IMR-90 (cell line): ENCODE results near the gene PDZD11. TPM values are rescaled to one million over a fixed set of nuclear protein-coding genes. Genes with fewer than 3 reads are reported as not detected.

Source experiments
- ATAC-seq: fragments of 200-7000 bp; cut with Tn5 transposase; 2 replicates; pipeline ENCODE4 v1.9.1; 2020; ENCODE audit warnings: low read depth, mild to moderate bottlenecking, moderate library complexity
- BruUV-seq: library from RNA; stranded (reverse); fragments of 400-500 nt; replicated peaks from 2 replicates; lab custom pipeline; 2021; lab: Mats Ljungman, UMichigan
- CTCF ChIA-PET: fragments of 300-600 bp; formaldehyde crosslinking; extraction: SDS; loops from one replicate; lab custom pipeline; 2021; ENCODE audit warnings: antibody characterized with exemption; lab: Yijun Ruan, JAX
- POLR2A ChIA-PET: fragments of 300-600 bp; sonication (Branson Sonifier 250); formaldehyde crosslinking; loops from one replicate; lab custom pipeline; 2022; ENCODE audit warnings: antibody characterized with exemption; ENCODE audit not compliant: unreplicated experiment; lab: Charles Lee
- DNase-seq: peaks from one replicate; pipeline ENCODE4 v3.0.0; 2013
- H2AFZ ChIP-seq: replicated peaks from 2 replicates; pipeline ENCODE3; 2013; ENCODE audit warnings: low read length, mild to moderate bottlenecking; ENCODE audit not compliant: poor library complexity
- H2AK5ac ChIP-seq: 2 replicates; pipeline ENCODE4 v1.6.1; 2013; ENCODE audit warnings: low read depth, low read length, inconsistent platforms
- H2AK9ac ChIP-seq: replicated peaks from 2 replicates; pipeline ENCODE3; 2013; ENCODE audit warnings: mild to moderate bottlenecking, low read depth, low read length, moderate library complexity; ENCODE audit not compliant: poor library complexity
- H2BK120ac ChIP-seq: 2 replicates; pipeline ENCODE4 v1.6.1; 2013; ENCODE audit warnings: low read depth, low read length, inconsistent platforms
- H2BK15ac ChIP-seq: 3 replicates; pipeline ENCODE4 v1.6.1; 2013; ENCODE audit warnings: low read depth, low read length, inconsistent platforms
- H2BK20ac ChIP-seq: 2 replicates; pipeline ENCODE4 v1.6.1; 2013; ENCODE audit warnings: low read depth, mild to moderate bottlenecking, inconsistent platforms, low read length, moderate library complexity
- H2BK5ac ChIP-seq: 2 replicates; pipeline ENCODE4 v1.6.1; 2013; ENCODE audit warnings: mild to moderate bottlenecking, low read depth, low read length, inconsistent platforms; ENCODE audit not compliant: poor library complexity, severe bottlenecking
- H3K14ac ChIP-seq: replicated peaks from 2 replicates; pipeline ENCODE4 v1.6.1; 2013; ENCODE audit warnings: low read depth, low read length, inconsistent platforms
- H3K18ac ChIP-seq: 2 replicates; pipeline ENCODE4 v1.6.1; 2013; ENCODE audit warnings: low read depth, low read length, control low read depth
- H3K23ac ChIP-seq: 2 replicates; pipeline ENCODE4 v1.6.1; 2013; ENCODE audit warnings: low read depth, low read length, inconsistent platforms
- H3K27ac ChIP-seq: 2 replicates; pipeline ENCODE4 v1.5.1; 2013; ENCODE audit warnings: mild to moderate bottlenecking, control low read depth, low read length; ENCODE audit not compliant: insufficient read depth
- H3K27me3 ChIP-seq: 2 replicates; pipeline ENCODE4 v1.6.1; 2013; ENCODE audit warnings: low read length; ENCODE audit not compliant: control insufficient read depth, insufficient read depth
- H3K36me3 ChIP-seq: 2 replicates; pipeline ENCODE4 v1.6.1; 2013; ENCODE audit warnings: low read length, mixed read lengths; ENCODE audit not compliant: control insufficient read depth, insufficient read depth
- H3K4ac ChIP-seq: 2 replicates; pipeline ENCODE4 v1.6.1; 2013; ENCODE audit warnings: low read depth, low read length, inconsistent platforms
- H3K4me1 ChIP-seq: 2 replicates; pipeline ENCODE4 v1.6.1; 2013; ENCODE audit warnings: low read length, mixed read lengths; ENCODE audit not compliant: control insufficient read depth, insufficient read depth
- H3K4me2 ChIP-seq: 2 replicates; pipeline ENCODE4 v1.6.1; 2013; ENCODE audit warnings: low read depth, mild to moderate bottlenecking, control low read depth, low read length, moderate library complexity
- H3K4me3 ChIP-seq: 2 replicates; pipeline ENCODE4 v1.5.1; 2013; ENCODE audit warnings: low read depth, mild to moderate bottlenecking, control low read depth, low read length, moderate library complexity; ENCODE audit not compliant: insufficient read depth
- H3K56ac ChIP-seq: 2 replicates; pipeline ENCODE4 v1.6.1; 2013; ENCODE audit warnings: low read length, inconsistent platforms; ENCODE audit not compliant: insufficient read depth; ENCODE audit errors: extremely low read depth
- H3K79me1 ChIP-seq, 2 experiments: 2 replicates each; pipeline ENCODE4 v1.6.1; 2013; ENCODE audit warnings: low read length in 2 of 2, inconsistent platforms in 1 of 2, low read depth in 1 of 2
- H3K9ac ChIP-seq: 2 replicates; pipeline ENCODE4 v1.6.1; 2013; ENCODE audit warnings: low read depth, low read length, control low read depth
- H3K9me1 ChIP-seq: 2 replicates; pipeline ENCODE4 v1.6.1; 2013; ENCODE audit warnings: low read length, inconsistent platforms; ENCODE audit not compliant: insufficient read depth
- H3K9me3 ChIP-seq: 2 replicates; pipeline ENCODE4 v1.6.1; 2013; ENCODE audit warnings: low read length; ENCODE audit not compliant: control insufficient read depth, insufficient read depth
- H4K20me1 ChIP-seq: 2 replicates; pipeline ENCODE4 v1.6.1; 2013; ENCODE audit warnings: low read length, inconsistent platforms; ENCODE audit not compliant: insufficient read depth
- H4K5ac ChIP-seq: 2 replicates; pipeline ENCODE4 v1.6.1; 2013; ENCODE audit warnings: mild to moderate bottlenecking, low read depth, low read length, control low read depth
- H4K8ac ChIP-seq, 2 experiments: 2 replicates each; pipeline ENCODE4 v1.6.1; 2013; ENCODE audit warnings: low read depth in 2 of 2, low read length in 2 of 2, control low read depth in 1 of 2, inconsistent platforms in 1 of 2
- H4K91ac ChIP-seq: 2 replicates; pipeline ENCODE4 v1.6.1; 2013; ENCODE audit warnings: low read depth, low read length, inconsistent platforms; ENCODE audit not compliant: insufficient read depth
- CEBPB ChIP-seq: IDR thresholded peaks from 2 replicates; pipeline ENCODE4 v1.6.1; 2012; ENCODE audit warnings: low read depth, low read length, improper control_type of control experiment
- CHD1 ChIP-seq: IDR thresholded peaks from 2 replicates; pipeline ENCODE4 v1.6.1; 2012; ENCODE audit warnings: low read depth, low read length, improper control_type of control experiment
- MXI1 ChIP-seq: IDR thresholded peaks from 2 replicates; pipeline ENCODE4 v1.6.1; 2012; ENCODE audit warnings: low read depth, mild to moderate bottlenecking, low read length, moderate library complexity, borderline replicate concordance
- NFE2L2 ChIP-seq: fragments of 150-350 bp; IDR thresholded peaks from 2 replicates; pipeline ENCODE4 v1.6.1; 2016; ENCODE audit warnings: low read depth, mild to moderate bottlenecking, low read length
- POLR2A ChIP-seq: IDR thresholded peaks from 2 replicates; pipeline ENCODE4 v1.6.1; 2012; ENCODE audit warnings: mild to moderate bottlenecking, low read depth, low read length
- RAD21 ChIP-seq: IDR thresholded peaks from 2 replicates; pipeline ENCODE4 v1.6.1; 2012; ENCODE audit warnings: low read length, improper control_type of control experiment
- SMC3 ChIP-seq: fragments of 150-350 bp; IDR thresholded peaks from 2 replicates; pipeline ENCODE4 v1.6.1; 2016; ENCODE audit warnings: low read depth, mild to moderate bottlenecking, antibody characterized with exemption, low read length, moderate library complexity
- WGBS, 2 experiments: methylation state at CpG; one replicate each; pipeline versions ENCODE4 v1.1.5 to v1.1.7; 2013; ENCODE audit warnings: missing lambda C conversion rate in 2 of 2; ENCODE audit not compliant: insufficient read length in 1 of 2; ENCODE audit errors: extremely low coverage in 2 of 2; 5-methylcytosine and 5-hydroxymethylcytosine counted together
- dilution Hi-C: fragments of 300-500 bp; cut with HindIII; formaldehyde crosslinking; loops from one replicate; pipeline ENCODE4 v1.14.3; 2018; ENCODE audit warnings: low sequenced_read_pairs; ENCODE audit not compliant: unreplicated experiment
- in situ Hi-C: fragments of 300-500 bp; cut with MboI; formaldehyde crosslinking; loops from 3 replicates; pipeline ENCODE4 v1.14.3; 2019; ENCODE audit warnings: low sequenced_read_pairs, inconsistent platforms, mixed read lengths
- intact Hi-C: fragments of 100-400 bp; cut with micrococcal nuclease; formaldehyde crosslinking; loops from 2 replicates; pipeline ENCODE4 v1.10.0; 2022
- polyA plus RNA-seq, 3 experiments: library from polyadenylated mRNA; depleted of rRNA; stranded (reverse); fragments of >200 nt; gene quantifications; 2 replicates each; pipeline ENCODE4 v1.2.3, GENCODE V29; 2012; ENCODE audit warnings: low replicate concordance in 1 of 3
- total RNA-seq: library from RNA; depleted of rRNA; stranded (reverse); fragments of >200 nt; gene quantifications from 2 replicates; pipeline ENCODE4 v1.2.3, GENCODE V29; 2012
- TF ChIP-seq, protein P1 (sequence below): fragments of 150-350 bp; IDR thresholded peaks from 2 replicates; pipeline ENCODE4 v1.6.1; 2017; ENCODE audit warnings: mild to moderate bottlenecking, antibody characterized with exemption, low read length, low read depth
- TF ChIP-seq, protein P2 (sequence below): conservative IDR thresholded peaks from 2 replicates; pipeline ENCODE4 v1.5.1; 2012; ENCODE audit warnings: mild to moderate bottlenecking, low read depth, low read length, improper control_type of control experiment
- TF ChIP-seq, protein P3 (sequence below): fragments of 150-350 bp; IDR thresholded peaks from 2 replicates; pipeline ENCODE4 v1.6.1; 2016; ENCODE audit warnings: low read depth, mild to moderate bottlenecking, low read length, moderate library complexity, borderline replicate concordance

Gene PDZD11
- total and polyA plus RNA-seq, 2 of the 4 experiments (the other 2 are of a cell fraction), result 84.1 to 100 TPM

DNA sequence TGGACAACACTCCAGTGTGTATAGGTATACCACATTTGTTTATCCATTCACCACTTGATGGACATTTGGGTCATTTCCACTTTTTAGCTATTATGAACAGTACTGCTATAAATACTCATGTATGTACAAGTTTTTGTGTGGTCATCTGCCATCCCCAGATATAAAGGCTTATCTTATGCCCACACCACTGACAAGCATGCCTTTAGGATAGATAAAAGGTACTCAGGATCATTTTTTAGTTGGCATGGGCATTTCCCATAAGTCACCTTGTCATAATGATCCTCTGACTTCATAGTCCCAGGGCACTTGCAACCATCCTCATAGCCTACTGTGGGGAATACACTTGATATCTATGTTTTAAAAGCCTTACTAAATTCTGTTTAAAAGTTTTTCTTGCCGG is 49.0 kb downstream of the PDZD11 start:
- H3K18ac ChIP-seq, result no peak overlapping the region
- H4K20me1 ChIP-seq, result no peaks in the 10 kb centered on the region
- no peak for DNase-seq
- H3K9me1 ChIP-seq, result no peaks in the 10 kb centered on the region
- H3K27ac ChIP-seq, result no peak overlapping the region
- H3K9ac ChIP-seq, result no peak overlapping the region
- no peak overlapping the region for H2AK9ac ChIP-seq
- no peak overlapping the region for H3K23ac ChIP-seq
- H3K14ac ChIP-seq, result no peak overlapping the region
- no peak overlapping the region for H2BK20ac ChIP-seq
- H3K4me1 ChIP-seq, result no peaks in the 10 kb centered on the region
- no peak overlapping the region for H2AFZ ChIP-seq
- H3K4ac ChIP-seq, result no peak overlapping the region
- H3K36me3 ChIP-seq, result no peaks in the 10 kb centered on the region
- H3K4me2 ChIP-seq, result no peak overlapping the region
- H3K79me1 ChIP-seq, result no peaks in the 10 kb centered on the region
- no peak overlapping the region for H2AK5ac ChIP-seq
- H3K4me3 ChIP-seq, result no peak overlapping the region
- no peak overlapping the region for H4K91ac ChIP-seq
- H4K5ac ChIP-seq, result no peak overlapping the region
- POLR2A ChIA-PET, result no interaction called here
- dilution Hi-C loops, result no loop called here
- H2BK120ac ChIP-seq, result no peak overlapping the region
- in situ Hi-C loops, result no loop called here
- no peaks in the 10 kb centered on the region for H3K9me3 ChIP-seq
- no peak for TF ChIP-seq RAD21
- TF ChIP-seq, protein P1, sequence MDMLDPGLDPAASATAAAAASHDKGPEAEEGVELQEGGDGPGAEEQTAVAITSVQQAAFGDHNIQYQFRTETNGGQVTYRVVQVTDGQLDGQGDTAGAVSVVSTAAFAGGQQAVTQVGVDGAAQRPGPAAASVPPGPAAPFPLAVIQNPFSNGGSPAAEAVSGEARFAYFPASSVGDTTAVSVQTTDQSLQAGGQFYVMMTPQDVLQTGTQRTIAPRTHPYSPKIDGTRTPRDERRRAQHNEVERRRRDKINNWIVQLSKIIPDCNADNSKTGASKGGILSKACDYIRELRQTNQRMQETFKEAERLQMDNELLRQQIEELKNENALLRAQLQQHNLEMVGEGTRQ, result no peak
- no peak for TF ChIP-seq SMC3
- no peak for TF ChIP-seq CHD1
- no peak for TF ChIP-seq NFE2L2
- TF ChIP-seq POLR2A, result no peak
- TF ChIP-seq, protein P2, sequence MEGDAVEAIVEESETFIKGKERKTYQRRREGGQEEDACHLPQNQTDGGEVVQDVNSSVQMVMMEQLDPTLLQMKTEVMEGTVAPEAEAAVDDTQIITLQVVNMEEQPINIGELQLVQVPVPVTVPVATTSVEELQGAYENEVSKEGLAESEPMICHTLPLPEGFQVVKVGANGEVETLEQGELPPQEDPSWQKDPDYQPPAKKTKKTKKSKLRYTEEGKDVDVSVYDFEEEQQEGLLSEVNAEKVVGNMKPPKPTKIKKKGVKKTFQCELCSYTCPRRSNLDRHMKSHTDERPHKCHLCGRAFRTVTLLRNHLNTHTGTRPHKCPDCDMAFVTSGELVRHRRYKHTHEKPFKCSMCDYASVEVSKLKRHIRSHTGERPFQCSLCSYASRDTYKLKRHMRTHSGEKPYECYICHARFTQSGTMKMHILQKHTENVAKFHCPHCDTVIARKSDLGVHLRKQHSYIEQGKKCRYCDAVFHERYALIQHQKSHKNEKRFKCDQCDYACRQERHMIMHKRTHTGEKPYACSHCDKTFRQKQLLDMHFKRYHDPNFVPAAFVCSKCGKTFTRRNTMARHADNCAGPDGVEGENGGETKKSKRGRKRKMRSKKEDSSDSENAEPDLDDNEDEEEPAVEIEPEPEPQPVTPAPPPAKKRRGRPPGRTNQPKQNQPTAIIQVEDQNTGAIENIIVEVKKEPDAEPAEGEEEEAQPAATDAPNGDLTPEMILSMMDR, result no peak
- TF ChIP-seq MXI1, result no peak
- TF ChIP-seq CEBPB, result no peak
- TF ChIP-seq, protein P3, sequence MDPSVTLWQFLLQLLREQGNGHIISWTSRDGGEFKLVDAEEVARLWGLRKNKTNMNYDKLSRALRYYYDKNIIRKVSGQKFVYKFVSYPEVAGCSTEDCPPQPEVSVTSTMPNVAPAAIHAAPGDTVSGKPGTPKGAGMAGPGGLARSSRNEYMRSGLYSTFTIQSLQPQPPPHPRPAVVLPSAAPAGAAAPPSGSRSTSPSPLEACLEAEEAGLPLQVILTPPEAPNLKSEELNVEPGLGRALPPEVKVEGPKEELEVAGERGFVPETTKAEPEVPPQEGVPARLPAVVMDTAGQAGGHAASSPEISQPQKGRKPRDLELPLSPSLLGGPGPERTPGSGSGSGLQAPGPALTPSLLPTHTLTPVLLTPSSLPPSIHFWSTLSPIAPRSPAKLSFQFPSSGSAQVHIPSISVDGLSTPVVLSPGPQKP, result no peak
- H4K8ac ChIP-seq, result no peak overlapping the region
- no peak overlapping the region for H2BK5ac ChIP-seq
- BruUV-seq, result no TSS peak
- peaks cover 23% of the 10 kb centered on the region for H3K27me3 ChIP-seq
- no CpG with 5 or more reads among the region's 1 CpG for WGBS, 2 experiments
- no peak overlapping the region for H3K56ac ChIP-seq
- intact Hi-C loops, result no loop called here
- ATAC-seq, result no peak
- H2BK15ac ChIP-seq, result no peak overlapping the region
- CTCF ChIA-PET, result interaction anchor here (0.7 kb wide), 1 partner anchor 11 kb away, joined by 3 read pairs; no protein-coding TSS in a partner anchor
